Mesendoderm (in vitro differentiated cells): ENCODE measurements around the gene PIGP.
"Not testable (repeated sequence)": the region's sequence is repeated elsewhere in the genome, so short reads cannot be mapped to it uniquely, and the experiment has no call there.

Experiments
- DNase-seq: peaks from one replicate; pipeline ENCODE4 v3.0.0; 2013
- H2AK5ac ChIP-seq: 2 replicates; pipeline ENCODE4 v1.6.1; 2013; ENCODE audit warnings: low read length, inconsistent platforms
- H2BK120ac ChIP-seq: 2 replicates; pipeline ENCODE4 v1.6.1; 2013; ENCODE audit warnings: low read depth, mild to moderate bottlenecking, low read length, moderate library complexity, mixed read lengths
- H2BK15ac ChIP-seq: replicated peaks from 2 replicates; pipeline ENCODE4 v1.6.1; 2013; ENCODE audit warnings: low read depth, mild to moderate bottlenecking, moderate library complexity
- H2BK5ac ChIP-seq: 2 replicates; pipeline ENCODE4 v1.6.1; 2013; ENCODE audit warnings: low read length, inconsistent platforms
- H3K18ac ChIP-seq: 2 replicates; pipeline ENCODE4 v1.6.1; 2013; ENCODE audit warnings: mild to moderate bottlenecking, low read length, mixed read lengths
- H3K23ac ChIP-seq: one replicate; pipeline ENCODE4 v1.6.1; 2013; ENCODE audit warnings: low read length
- H3K27ac ChIP-seq: 2 replicates; pipeline ENCODE4 v1.5.1; 2013; ENCODE audit warnings: low read depth, mild to moderate bottlenecking, inconsistent platforms, low read length, moderate library complexity
- H3K27me3 ChIP-seq: 2 replicates; pipeline ENCODE4 v1.6.1; 2013; ENCODE audit warnings: low read length, control low read depth, mild to moderate bottlenecking, inconsistent platforms; ENCODE audit not compliant: insufficient read depth, poor library complexity
- H3K36me3 ChIP-seq: 2 replicates; pipeline ENCODE4 v1.6.1; 2013; ENCODE audit warnings: low read length, inconsistent platforms; ENCODE audit not compliant: control insufficient read depth, insufficient read depth
- H3K4ac ChIP-seq: one replicate; pipeline ENCODE4 v1.6.1; 2013; ENCODE audit warnings: low read depth, mild to moderate bottlenecking, low read length, moderate library complexity
- H3K4me1 ChIP-seq: 2 replicates; pipeline ENCODE4 v1.6.1; 2013; ENCODE audit warnings: low read depth, low read length, inconsistent platforms; ENCODE audit not compliant: control insufficient read depth
- H3K4me2 ChIP-seq: 2 replicates; pipeline ENCODE4 v1.6.1; 2013; ENCODE audit warnings: low read length
- H3K4me3 ChIP-seq: 2 replicates; pipeline ENCODE4 v1.5.1; 2013; ENCODE audit warnings: mild to moderate bottlenecking, low read length
- H3K56ac ChIP-seq: one replicate; pipeline ENCODE4 v1.6.1; 2013; ENCODE audit warnings: low read length
- H3K79me1 ChIP-seq: 2 replicates; pipeline ENCODE4 v1.6.1; 2013; ENCODE audit warnings: low read length, inconsistent platforms
- H3K79me2 ChIP-seq: 2 replicates; pipeline ENCODE4 v1.6.1; 2013; ENCODE audit warnings: mild to moderate bottlenecking, low read length; ENCODE audit not compliant: control insufficient read depth, insufficient read depth
- H3K9ac ChIP-seq: 2 replicates; pipeline ENCODE4 v1.6.1; 2013; ENCODE audit warnings: low read length, inconsistent platforms
- H4K5ac ChIP-seq: one replicate; pipeline ENCODE4 v1.6.1; 2013; ENCODE audit warnings: low read length
- H4K8ac ChIP-seq: one replicate; pipeline ENCODE4 v1.6.1; 2013; ENCODE audit warnings: low read depth, mild to moderate bottlenecking, control low read depth, low read length, moderate library complexity
- WGBS: extraction: QIAGEN DNeasy Blood & Tissue Kit; methylation state at CpG from one replicate; pipeline ENCODE4 v1.1.7; 2013; ENCODE audit warnings: low lambda C conversion rate, missing lambda C conversion rate; ENCODE audit not compliant: insufficient coverage; ENCODE audit errors: extremely low coverage; 5-methylcytosine and 5-hydroxymethylcytosine counted together

PIGP gene

GRCh38 chr21:37114301-37114700 lies 41.4 kb upstream of the PIGP start:
- H4K8ac ChIP-seq, H3K56ac ChIP-seq, H3K4me2 ChIP-seq, H2BK15ac ChIP-seq, H3K27ac ChIP-seq, H4K5ac ChIP-seq, H3K18ac ChIP-seq, H3K9ac ChIP-seq, H2BK120ac ChIP-seq, H3K79me2 ChIP-seq, H3K4me1 ChIP-seq, DNase-seq, H3K36me3 ChIP-seq, H2AK5ac ChIP-seq, H3K27me3 ChIP-seq, H3K79me1 ChIP-seq, H3K4me3 ChIP-seq, H2BK5ac ChIP-seq, H3K4ac ChIP-seq, H3K23ac ChIP-seq: not testable (repeated sequence)
- WGBS, result no CpG with 5 or more reads among the region's 3 CpGs

GRCh38 chr21:37111029-37111428 lies 38.2 kb upstream of the PIGP start:
- not testable (repeated sequence) for H3K27ac ChIP-seq, H3K4me1 ChIP-seq, H2BK15ac ChIP-seq, H3K56ac ChIP-seq, H3K23ac ChIP-seq, H3K4ac ChIP-seq, H2BK120ac ChIP-seq, H3K36me3 ChIP-seq, H3K79me2 ChIP-seq, H3K18ac ChIP-seq, H2AK5ac ChIP-seq, DNase-seq, H3K4me2 ChIP-seq, H4K8ac ChIP-seq, H2BK5ac ChIP-seq, H4K5ac ChIP-seq, H3K27me3 ChIP-seq, H3K4me3 ChIP-seq, H3K79me1 ChIP-seq, H3K9ac ChIP-seq
- no CpG with 5 or more reads among the region's 6 CpGs for WGBS

GRCh38 chr21:37106998-37107397 lies 34.1 kb upstream of the PIGP start:
- H4K8ac ChIP-seq, result no peak overlapping the region
- no CpG with 5 or more reads among the region's 2 CpGs for WGBS
- H3K4me1 ChIP-seq, result no peaks in the 10 kb centered on the region
- H4K5ac ChIP-seq, result no peak overlapping the region
- H2BK15ac ChIP-seq, result no peak overlapping the region
- H3K79me1 ChIP-seq, result no peaks in the 10 kb centered on the region
- no peak overlapping the region for H2BK120ac ChIP-seq
- no peak overlapping the region for H3K9ac ChIP-seq
- H3K27me3 ChIP-seq, result no peaks in the 10 kb centered on the region
- no peak overlapping the region for H3K27ac ChIP-seq
- H3K4me3 ChIP-seq, result no peak overlapping the region
- H3K79me2 ChIP-seq, result no peaks in the 10 kb centered on the region
- DNase-seq, result no peak
- H3K36me3 ChIP-seq, result no peaks in the 10 kb centered on the region
- H3K56ac ChIP-seq, result no peak overlapping the region
- H3K4ac ChIP-seq, result no peak overlapping the region
- no peak overlapping the region for H2BK5ac ChIP-seq
- H3K4me2 ChIP-seq, result no peak overlapping the region
- no peak overlapping the region for H3K23ac ChIP-seq
- no peak overlapping the region for H2AK5ac ChIP-seq
- no peak overlapping the region for H3K18ac ChIP-seq

- H3K9ac ChIP-seq, H2BK120ac ChIP-seq, H3K23ac ChIP-seq, H4K8ac ChIP-seq, H3K79me2 ChIP-seq, H2BK15ac ChIP-seq, H3K4me1 ChIP-seq, H4K5ac ChIP-seq, H3K56ac ChIP-seq, H3K36me3 ChIP-seq, H3K4me3 ChIP-seq, H2AK5ac ChIP-seq, H3K27ac ChIP-seq, H2BK5ac ChIP-seq, H3K79me1 ChIP-seq, H3K27me3 ChIP-seq, H3K4me2 ChIP-seq, H3K4ac ChIP-seq, DNase-seq, H3K18ac ChIP-seq: not testable (repeated sequence)
- WGBS, result no CpG with 5 or more reads among the region's 3 CpGs
Observed at GRCh38 chr21:37102746-37103145, 29.9 kb upstream of the PIGP start.

- no peak overlapping the region for H2AK5ac ChIP-seq
- no peaks in the 10 kb centered on the region for H3K27me3 ChIP-seq
- no peaks in the 10 kb centered on the region for H3K4me1 ChIP-seq
- no peak overlapping the region for H3K18ac ChIP-seq
- no peak overlapping the region for H3K27ac ChIP-seq
- no peak overlapping the region for H3K4me3 ChIP-seq
- H3K36me3 ChIP-seq, result no peaks in the 10 kb centered on the region
- no peak overlapping the region for H3K56ac ChIP-seq
- no peak for DNase-seq
- no peak overlapping the region for H2BK15ac ChIP-seq
- H3K9ac ChIP-seq, result no peak overlapping the region
- H4K8ac ChIP-seq, result no peak overlapping the region
- H3K23ac ChIP-seq, result no peak overlapping the region
- H2BK5ac ChIP-seq, result no peak overlapping the region
- H3K79me1 ChIP-seq, result no peaks in the 10 kb centered on the region
- H4K5ac ChIP-seq, result no peak overlapping the region
- H3K4ac ChIP-seq, result no peak overlapping the region
- WGBS, result no CpG with 5 or more reads among the region's 1 CpG
- H3K79me2 ChIP-seq, result no peaks in the 10 kb centered on the region
- no peak overlapping the region for H2BK120ac ChIP-seq
- H3K4me2 ChIP-seq, result no peak overlapping the region
Observed at GRCh38 chr21:37101384-37101783, 28.5 kb upstream of the PIGP start.

- H3K23ac ChIP-seq, result no peak overlapping the region
- no peak overlapping the region for H3K56ac ChIP-seq
- no peak overlapping the region for H2AK5ac ChIP-seq
- no peak overlapping the region for H2BK15ac ChIP-seq
- H4K5ac ChIP-seq, result no peak overlapping the region
- no peak overlapping the region for H3K18ac ChIP-seq
- no peaks in the 10 kb centered on the region for H3K27me3 ChIP-seq
- no peak overlapping the region for H3K4ac ChIP-seq
- H3K4me2 ChIP-seq, result no peak overlapping the region
- no peak overlapping the region for H4K8ac ChIP-seq
- H2BK5ac ChIP-seq, result no peak overlapping the region
- H3K36me3 ChIP-seq, result no peaks in the 10 kb centered on the region
- no peaks in the 10 kb centered on the region for H3K79me1 ChIP-seq
- H2BK120ac ChIP-seq, result no peak overlapping the region
- no peaks in the 10 kb centered on the region for H3K79me2 ChIP-seq
- no peak for DNase-seq
- no peak overlapping the region for H3K9ac ChIP-seq
- H3K4me1 ChIP-seq, result no peaks in the 10 kb centered on the region
- no CpG with 5 or more reads among the region's 6 CpGs for WGBS
- no peak overlapping the region for H3K27ac ChIP-seq
- H3K4me3 ChIP-seq, result no peak overlapping the region
Observed at GRCh38 chr21:37100316-37100715, 27.4 kb upstream of the PIGP start.
